GM12892 (cell line): ENCODE data around the gene YOD1.

Experiments
- DNase-seq: peaks from one replicate; pipeline ENCODE4 v3.0.0; 2011; ENCODE audit not compliant: insufficient read length
- FAIRE-seq: peaks from 2 replicates; lab custom pipeline; 2011; peaks lifted over from hg19 to GRCh38; lab: Jason Lieb, UNC
- POLR2A ChIP-seq: IDR thresholded peaks from 2 replicates; pipeline ENCODE4 v1.6.1; 2011; ENCODE audit warnings: low read depth, low read length, control low read depth
- POLR2AphosphoS5 ChIP-seq: IDR thresholded peaks from 2 replicates; pipeline ENCODE4 v1.6.1; 2011; ENCODE audit warnings: low read depth, low read length, control low read depth
- TAF1 ChIP-seq: IDR thresholded peaks from 2 replicates; pipeline ENCODE4 v1.6.1; 2011; ENCODE audit warnings: low read depth, mild to moderate bottlenecking, control low read depth, low read length, borderline replicate concordance

The YOD1 gene

GRCh38 chr1:207081088-207081487 lies 30.1 kb upstream of the YOD1 start:
- FAIRE-seq (no peak), DNase-seq (no peak)
- no peak for TF ChIP-seq POLR2AphosphoS5
- TF ChIP-seq TAF1: no peak
- TF ChIP-seq POLR2A: no peak

GRCh38 chr1:207079706-207080241 lies 28.8 kb upstream of the YOD1 start:
- DNase-seq (no peak), FAIRE-seq (no peak)
- TF ChIP-seq TAF1: no peak
- no peak for TF ChIP-seq POLR2A
- TF ChIP-seq POLR2AphosphoS5: no peak

- TF ChIP-seq POLR2AphosphoS5 (no peak), POLR2A (no peak), TAF1 (no peak)
- FAIRE-seq (no peak), DNase-seq (no peak)
Measured at GRCh38 chr1:207078578-207079132, 27.6 kb upstream of the YOD1 start.

- FAIRE-seq: peak; percentile 93
- no peak for TF ChIP-seq POLR2AphosphoS5
- no peak for TF ChIP-seq TAF1
- TF ChIP-seq POLR2A: no peak
- DNase-seq: no peak
Measured at GRCh38 chr1:207077470-207078377, 26.7 kb upstream of the YOD1 start.

GRCh38 chr1:207077012-207077411 lies 26.0 kb upstream of the YOD1 start:
- FAIRE-seq (no peak), DNase-seq (no peak)
- TF ChIP-seq POLR2AphosphoS5 (no peak), POLR2A (no peak), TAF1 (no peak)

GRCh38 chr1:207076181-207076955 lies 25.4 kb upstream of the YOD1 start:
- FAIRE-seq (no peak), DNase-seq (no peak)
- no peak for TF ChIP-seq POLR2A
- no peak for TF ChIP-seq TAF1
- TF ChIP-seq POLR2AphosphoS5: no peak

GRCh38 chr1:207073906-207074820 lies 23.2 kb upstream of the YOD1 start:
- DNase-seq: no peak
- FAIRE-seq: no peak
- no peak for TF ChIP-seq POLR2AphosphoS5

GRCh38 chr1:207072233-207072632 lies 21.2 kb upstream of the YOD1 start:
- DNase-seq (no peak), FAIRE-seq (no peak)
- TF ChIP-seq POLR2AphosphoS5: no peak

GRCh38 chr1:207071426-207071825 lies 20.4 kb upstream of the YOD1 start:
- TF ChIP-seq POLR2AphosphoS5 (no peak), POLR2A (no peak), TAF1 (no peak)
- DNase-seq (no peak), FAIRE-seq (no peak)

GRCh38 chr1:207070811-207071210 lies 19.8 kb upstream of the YOD1 start:
- FAIRE-seq (no peak), DNase-seq (no peak)
- TF ChIP-seq POLR2A (no peak), TAF1 (no peak), POLR2AphosphoS5 (no peak)

- FAIRE-seq (peak; percentile 33), DNase-seq (no peak)
- TF ChIP-seq POLR2A: no peak
- TF ChIP-seq TAF1: no peak
- no peak for TF ChIP-seq POLR2AphosphoS5
Measured at GRCh38 chr1:207069858-207070506, 19.0 kb upstream of the YOD1 start.
